HEK293 (cell line): ENCODE measurements around the gene MDM4.

Source experiments
- GLI4 ChIP-seq: fragments of 450-650 bp; formaldehyde crosslinking; IDR thresholded peaks from 2 replicates; pipeline ENCODE4 v1.5.1; 2016; ENCODE audit warnings: missing biosample characterization, missing genetic modification characterization
- HOXD13 ChIP-seq: sonication (generic); formaldehyde crosslinking; IDR thresholded peaks from 2 replicates; pipeline ENCODE4 v1.8.0; 2022; ENCODE audit warnings: missing genetic modification reagents, borderline replicate concordance
- SP2 ChIP-seq: fragments of 450-650 bp; formaldehyde crosslinking; IDR thresholded peaks from 2 replicates; pipeline ENCODE4 v1.5.1; 2016; ENCODE audit warnings: missing biosample characterization, missing genetic modification characterization
- SP3 ChIP-seq: fragments of 450-650 bp; formaldehyde crosslinking; IDR thresholded peaks from 2 replicates; pipeline ENCODE4 v1.5.1; 2016; ENCODE audit warnings: missing biosample characterization, missing genetic modification characterization
- TCF7L2 ChIP-seq: IDR thresholded peaks from 2 replicates; pipeline ENCODE4 v1.6.1; 2011; ENCODE audit warnings: low read depth, mild to moderate bottlenecking, inconsistent platforms, low read length, moderate library complexity, borderline replicate concordance
- ZBTB21 ChIP-seq: fragments of 450-650 bp; formaldehyde crosslinking; IDR thresholded peaks from 2 replicates; pipeline ENCODE4 v1.5.1; 2017; ENCODE audit warnings: missing biosample characterization, missing genetic modification characterization
- ZFP37 ChIP-seq: fragments of 450-650 bp; formaldehyde crosslinking; IDR thresholded peaks from 2 replicates; pipeline ENCODE4 v1.5.1; 2016; ENCODE audit warnings: missing biosample characterization, missing genetic modification characterization
- ZNF114 ChIP-seq: fragments of 450-650 bp; formaldehyde crosslinking; IDR thresholded peaks from 2 replicates; pipeline ENCODE4 v1.5.0; 2017; ENCODE audit warnings: missing biosample characterization, missing genetic modification characterization
- ZNF174 ChIP-seq: fragments of 450-650 bp; formaldehyde crosslinking; IDR thresholded peaks from 2 replicates; pipeline ENCODE4 v1.5.0; 2017; ENCODE audit warnings: missing biosample characterization, mild to moderate bottlenecking, missing genetic modification characterization
- ZNF202 ChIP-seq: fragments of 450-650 bp; formaldehyde crosslinking; IDR thresholded peaks from 2 replicates; pipeline ENCODE4 v1.5.1; 2016; ENCODE audit warnings: missing biosample characterization, missing genetic modification characterization, borderline replicate concordance
- ZNF23 ChIP-seq: fragments of 450-650 bp; formaldehyde crosslinking; IDR thresholded peaks from 2 replicates; pipeline ENCODE4 v1.5.1; 2016; ENCODE audit warnings: missing biosample characterization, missing genetic modification characterization, borderline replicate concordance
- ZNF335 ChIP-seq: fragments of 450-650 bp; formaldehyde crosslinking; conservative IDR thresholded peaks from 2 replicates; pipeline ENCODE4 v1.5.1; 2016; ENCODE audit warnings: missing biosample characterization, missing genetic modification characterization
- ZNF366 ChIP-seq: fragments of 450-650 bp; formaldehyde crosslinking; conservative IDR thresholded peaks from 2 replicates; pipeline ENCODE4 v1.5.1; 2016; ENCODE audit warnings: missing biosample characterization, missing genetic modification characterization
- ZNF37A ChIP-seq: fragments of 450-650 bp; IDR thresholded peaks from 2 replicates; pipeline ENCODE4 v1.5.1; 2018; ENCODE audit warnings: missing biosample characterization, missing genetic modification characterization
- ZNF501 ChIP-seq: fragments of 450-650 bp; formaldehyde crosslinking; IDR thresholded peaks from 2 replicates; pipeline ENCODE4 v1.5.1; 2016; ENCODE audit warnings: missing biosample characterization, missing genetic modification characterization
- ZNF518A ChIP-seq: fragments of 450-650 bp; formaldehyde crosslinking; conservative IDR thresholded peaks from 2 replicates; pipeline ENCODE4 v1.5.1; 2016; ENCODE audit warnings: low read depth, missing biosample characterization, missing genetic modification characterization
- ZNF529 ChIP-seq: fragments of 450-650 bp; formaldehyde crosslinking; IDR thresholded peaks from 2 replicates; pipeline ENCODE4 v1.5.1; 2017; ENCODE audit warnings: missing genetic modification characterization, missing biosample characterization; ENCODE audit not compliant: insufficient replicate concordance
- ZNF544 ChIP-seq: fragments of 450-650 bp; formaldehyde crosslinking; IDR thresholded peaks from 2 replicates; pipeline ENCODE4 v1.5.0; 2017; ENCODE audit warnings: missing biosample characterization, missing genetic modification characterization
- ZNF571 ChIP-seq: fragments of 450-650 bp; formaldehyde crosslinking; IDR thresholded peaks from 2 replicates; pipeline ENCODE4 v1.5.0; 2017; ENCODE audit warnings: missing biosample characterization, missing genetic modification characterization
- ZSCAN30 ChIP-seq: fragments of 450-650 bp; IDR thresholded peaks from 2 replicates; pipeline ENCODE4 v1.5.1; 2018; ENCODE audit warnings: missing biosample characterization, mild to moderate bottlenecking, missing genetic modification characterization, moderate library complexity
- ZSCAN5A ChIP-seq: fragments of 450-650 bp; formaldehyde crosslinking; IDR thresholded peaks from 2 replicates; pipeline ENCODE4 v1.5.1; 2016; ENCODE audit warnings: missing biosample characterization, missing genetic modification characterization
- TF ChIP-seq, protein P1 (sequence below): fragments of 450-650 bp; formaldehyde crosslinking; IDR thresholded peaks from 2 replicates; pipeline ENCODE4 v1.5.1; 2016; ENCODE audit warnings: missing biosample characterization, missing genetic modification characterization, low read depth
- TF ChIP-seq, protein P2 (sequence below): fragments of 450-650 bp; formaldehyde crosslinking; IDR thresholded peaks from 2 replicates; pipeline ENCODE4 v1.5.1; 2016; ENCODE audit warnings: missing biosample characterization, missing genetic modification characterization, borderline replicate concordance
- TF ChIP-seq, protein P3 (sequence below): fragments of 450-650 bp; formaldehyde crosslinking; IDR thresholded peaks from 2 replicates; pipeline ENCODE4 v1.5.1; 2017; ENCODE audit warnings: missing biosample characterization, missing genetic modification characterization

Gene MDM4

DNA sequence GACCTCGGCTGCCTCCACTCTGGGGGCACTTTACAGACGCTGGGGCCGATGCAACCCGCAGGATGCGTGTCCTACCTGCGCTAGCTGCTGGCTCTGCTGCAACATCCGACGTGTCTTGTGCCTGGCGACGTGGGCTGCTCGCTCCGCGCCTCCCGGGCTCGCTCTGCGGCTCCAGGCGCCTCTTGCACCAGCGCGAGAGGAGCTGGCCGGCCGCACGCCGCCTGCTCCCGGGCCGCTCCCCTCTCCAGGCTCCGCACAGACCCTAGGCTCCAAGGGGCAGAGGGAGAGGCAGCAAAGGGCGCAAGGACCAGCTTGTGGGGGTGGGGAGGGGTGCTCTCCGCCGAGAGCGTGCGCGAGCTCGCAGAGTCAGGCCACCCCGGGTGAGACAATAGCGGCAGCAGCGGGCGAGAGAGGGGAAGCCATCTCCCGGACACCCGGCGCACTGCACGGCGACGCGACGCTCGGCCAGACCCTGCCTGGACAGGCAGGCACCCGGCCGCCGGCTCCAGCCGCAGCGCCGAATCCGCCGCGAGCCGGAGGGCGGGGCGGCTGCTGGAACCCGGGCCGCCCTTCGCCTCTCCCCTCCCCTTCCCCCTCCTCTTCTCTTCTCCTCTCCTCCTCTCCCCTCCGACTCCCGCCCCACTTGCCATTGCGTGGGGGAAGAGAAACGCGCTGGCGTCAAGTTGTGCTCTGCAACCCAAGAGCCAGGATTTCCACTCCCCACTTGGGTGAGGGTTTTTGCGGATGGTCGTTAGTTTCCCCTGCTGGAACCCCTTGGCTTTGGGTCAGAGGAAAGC, 21.7 kb upstream of the MDM4 start, which contains the start of gene PIK3C2B (continued):
- no peak for TF ChIP-seq ZNF529 (tag by site-specific recombination)
- TF ChIP-seq SP3 (tag by site-specific recombination) = peak; percentile 76
- TF ChIP-seq GLI4 (tag by site-specific recombination) = 0 out of 2 replicates have a peak, but pooled peaks have one; percentile 50
- TF ChIP-seq, protein P1, sequence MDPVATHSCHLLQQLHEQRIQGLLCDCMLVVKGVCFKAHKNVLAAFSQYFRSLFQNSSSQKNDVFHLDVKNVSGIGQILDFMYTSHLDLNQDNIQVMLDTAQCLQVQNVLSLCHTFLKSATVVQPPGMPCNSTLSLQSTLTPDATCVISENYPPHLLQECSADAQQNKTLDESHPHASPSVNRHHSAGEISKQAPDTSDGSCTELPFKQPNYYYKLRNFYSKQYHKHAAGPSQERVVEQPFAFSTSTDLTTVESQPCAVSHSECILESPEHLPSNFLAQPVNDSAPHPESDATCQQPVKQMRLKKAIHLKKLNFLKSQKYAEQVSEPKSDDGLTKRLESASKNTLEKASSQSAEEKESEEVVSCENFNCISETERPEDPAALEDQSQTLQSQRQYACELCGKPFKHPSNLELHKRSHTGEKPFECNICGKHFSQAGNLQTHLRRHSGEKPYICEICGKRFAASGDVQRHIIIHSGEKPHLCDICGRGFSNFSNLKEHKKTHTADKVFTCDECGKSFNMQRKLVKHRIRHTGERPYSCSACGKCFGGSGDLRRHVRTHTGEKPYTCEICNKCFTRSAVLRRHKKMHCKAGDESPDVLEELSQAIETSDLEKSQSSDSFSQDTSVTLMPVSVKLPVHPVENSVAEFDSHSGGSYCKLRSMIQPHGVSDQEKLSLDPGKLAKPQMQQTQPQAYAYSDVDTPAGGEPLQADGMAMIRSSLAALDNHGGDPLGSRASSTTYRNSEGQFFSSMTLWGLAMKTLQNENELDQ (tag by site-specific recombination) = no peak
- TF ChIP-seq ZNF571 (tag by site-specific recombination) = no peak
- TF ChIP-seq, protein P2, sequence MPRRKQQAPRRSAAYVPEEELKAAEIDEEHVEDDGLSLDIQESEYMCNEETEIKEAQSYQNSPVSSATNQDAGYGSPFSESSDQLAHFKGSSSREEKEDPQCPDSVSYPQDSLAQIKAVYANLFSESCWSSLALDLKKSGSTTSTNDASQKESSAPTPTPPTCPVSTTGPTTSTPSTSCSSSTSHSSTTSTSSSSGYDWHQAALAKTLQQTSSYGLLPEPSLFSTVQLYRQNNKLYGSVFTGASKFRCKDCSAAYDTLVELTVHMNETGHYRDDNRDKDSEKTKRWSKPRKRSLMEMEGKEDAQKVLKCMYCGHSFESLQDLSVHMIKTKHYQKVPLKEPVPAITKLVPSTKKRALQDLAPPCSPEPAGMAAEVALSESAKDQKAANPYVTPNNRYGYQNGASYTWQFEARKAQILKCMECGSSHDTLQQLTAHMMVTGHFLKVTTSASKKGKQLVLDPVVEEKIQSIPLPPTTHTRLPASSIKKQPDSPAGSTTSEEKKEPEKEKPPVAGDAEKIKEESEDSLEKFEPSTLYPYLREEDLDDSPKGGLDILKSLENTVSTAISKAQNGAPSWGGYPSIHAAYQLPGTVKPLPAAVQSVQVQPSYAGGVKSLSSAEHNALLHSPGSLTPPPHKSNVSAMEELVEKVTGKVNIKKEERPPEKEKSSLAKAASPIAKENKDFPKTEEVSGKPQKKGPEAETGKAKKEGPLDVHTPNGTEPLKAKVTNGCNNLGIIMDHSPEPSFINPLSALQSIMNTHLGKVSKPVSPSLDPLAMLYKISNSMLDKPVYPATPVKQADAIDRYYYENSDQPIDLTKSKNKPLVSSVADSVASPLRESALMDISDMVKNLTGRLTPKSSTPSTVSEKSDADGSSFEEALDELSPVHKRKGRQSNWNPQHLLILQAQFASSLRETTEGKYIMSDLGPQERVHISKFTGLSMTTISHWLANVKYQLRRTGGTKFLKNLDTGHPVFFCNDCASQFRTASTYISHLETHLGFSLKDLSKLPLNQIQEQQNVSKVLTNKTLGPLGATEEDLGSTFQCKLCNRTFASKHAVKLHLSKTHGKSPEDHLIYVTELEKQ (tag by site-specific recombination) = no peak
- peak; percentile 95 for TF ChIP-seq ZNF335 (tag by site-specific recombination)
- TF ChIP-seq ZNF518A (tag by site-specific recombination) = no peak
- TF ChIP-seq ZNF544 (tag by site-specific recombination) = no peak
- TF ChIP-seq TCF7L2 = no peak
- TF ChIP-seq ZNF37A (tag by site-specific recombination) = no peak
- TF ChIP-seq ZNF114 = no peak
- TF ChIP-seq ZNF202 (tag by site-specific recombination) = no peak
- TF ChIP-seq ZNF501 (tag by site-specific recombination) = peak; percentile 79
- TF ChIP-seq ZSCAN5A (tag by site-specific recombination) = no peak
- no peak for TF ChIP-seq ZNF23
- TF ChIP-seq ZNF174 (tag by site-specific recombination) = no peak
- TF ChIP-seq HOXD13 = no peak
- TF ChIP-seq ZSCAN30 = peak; percentile 94
- peak; percentile 82 for TF ChIP-seq SP2 (tag by site-specific recombination)
- no peak for TF ChIP-seq ZBTB21 (tag by site-specific recombination)
- TF ChIP-seq, protein P3, sequence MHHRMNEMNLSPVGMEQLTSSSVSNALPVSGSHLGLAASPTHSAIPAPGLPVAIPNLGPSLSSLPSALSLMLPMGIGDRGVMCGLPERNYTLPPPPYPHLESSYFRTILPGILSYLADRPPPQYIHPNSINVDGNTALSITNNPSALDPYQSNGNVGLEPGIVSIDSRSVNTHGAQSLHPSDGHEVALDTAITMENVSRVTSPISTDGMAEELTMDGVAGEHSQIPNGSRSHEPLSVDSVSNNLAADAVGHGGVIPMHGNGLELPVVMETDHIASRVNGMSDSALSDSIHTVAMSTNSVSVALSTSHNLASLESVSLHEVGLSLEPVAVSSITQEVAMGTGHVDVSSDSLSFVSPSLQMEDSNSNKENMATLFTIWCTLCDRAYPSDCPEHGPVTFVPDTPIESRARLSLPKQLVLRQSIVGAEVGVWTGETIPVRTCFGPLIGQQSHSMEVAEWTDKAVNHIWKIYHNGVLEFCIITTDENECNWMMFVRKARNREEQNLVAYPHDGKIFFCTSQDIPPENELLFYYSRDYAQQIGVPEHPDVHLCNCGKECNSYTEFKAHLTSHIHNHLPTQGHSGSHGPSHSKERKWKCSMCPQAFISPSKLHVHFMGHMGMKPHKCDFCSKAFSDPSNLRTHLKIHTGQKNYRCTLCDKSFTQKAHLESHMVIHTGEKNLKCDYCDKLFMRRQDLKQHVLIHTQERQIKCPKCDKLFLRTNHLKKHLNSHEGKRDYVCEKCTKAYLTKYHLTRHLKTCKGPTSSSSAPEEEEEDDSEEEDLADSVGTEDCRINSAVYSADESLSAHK = no peak
- peak; percentile 69 for TF ChIP-seq ZNF366 (tag by site-specific recombination)
- 0 out of 2 replicates have a peak, but pooled peaks have one; percentile 88 for TF ChIP-seq ZFP37 (tag by site-specific recombination)
